IMR-90 (cell line): ENCODE measurements around the gene EPHB1. TPM values are rescaled to one million over a fixed set of nuclear protein-coding genes. Genes with fewer than 3 reads are reported as not detected.

ENCODE experiments used
- ATAC-seq: fragments of 200-7000 bp; cut with Tn5 transposase; 2 replicates; pipeline ENCODE4 v1.9.1; 2020; ENCODE audit warnings: low read depth, mild to moderate bottlenecking, moderate library complexity
- BruUV-seq: library from RNA; stranded (reverse); fragments of 400-500 nt; replicated peaks from 2 replicates; lab custom pipeline; 2021; lab: Mats Ljungman, UMichigan
- CTCF ChIA-PET: fragments of 300-600 bp; formaldehyde crosslinking; extraction: SDS; loops from one replicate; lab custom pipeline; 2021; ENCODE audit warnings: antibody characterized with exemption; lab: Yijun Ruan, JAX
- POLR2A ChIA-PET: fragments of 300-600 bp; sonication (Branson Sonifier 250); formaldehyde crosslinking; loops from one replicate; lab custom pipeline; 2022; ENCODE audit warnings: antibody characterized with exemption; ENCODE audit not compliant: unreplicated experiment; lab: Charles Lee
- DNase-seq: peaks from one replicate; pipeline ENCODE4 v3.0.0; 2013
- H2AFZ ChIP-seq: replicated peaks from 2 replicates; pipeline ENCODE3; 2013; ENCODE audit warnings: low read length, mild to moderate bottlenecking; ENCODE audit not compliant: poor library complexity
- H2AK5ac ChIP-seq: 2 replicates; pipeline ENCODE4 v1.6.1; 2013; ENCODE audit warnings: low read depth, low read length, inconsistent platforms
- H2AK9ac ChIP-seq: replicated peaks from 2 replicates; pipeline ENCODE3; 2013; ENCODE audit warnings: mild to moderate bottlenecking, low read depth, low read length, moderate library complexity; ENCODE audit not compliant: poor library complexity
- H2BK120ac ChIP-seq: 2 replicates; pipeline ENCODE4 v1.6.1; 2013; ENCODE audit warnings: low read depth, low read length, inconsistent platforms
- H2BK15ac ChIP-seq: 3 replicates; pipeline ENCODE4 v1.6.1; 2013; ENCODE audit warnings: low read depth, low read length, inconsistent platforms
- H2BK20ac ChIP-seq: 2 replicates; pipeline ENCODE4 v1.6.1; 2013; ENCODE audit warnings: low read depth, mild to moderate bottlenecking, inconsistent platforms, low read length, moderate library complexity
- H2BK5ac ChIP-seq: 2 replicates; pipeline ENCODE4 v1.6.1; 2013; ENCODE audit warnings: mild to moderate bottlenecking, low read depth, low read length, inconsistent platforms; ENCODE audit not compliant: poor library complexity, severe bottlenecking
- H3K14ac ChIP-seq: replicated peaks from 2 replicates; pipeline ENCODE4 v1.6.1; 2013; ENCODE audit warnings: low read depth, low read length, inconsistent platforms
- H3K18ac ChIP-seq: 2 replicates; pipeline ENCODE4 v1.6.1; 2013; ENCODE audit warnings: low read depth, low read length, control low read depth
- H3K23ac ChIP-seq: 2 replicates; pipeline ENCODE4 v1.6.1; 2013; ENCODE audit warnings: low read depth, low read length, inconsistent platforms
- H3K27ac ChIP-seq: 2 replicates; pipeline ENCODE4 v1.5.1; 2013; ENCODE audit warnings: mild to moderate bottlenecking, control low read depth, low read length; ENCODE audit not compliant: insufficient read depth
- H3K27me3 ChIP-seq: 2 replicates; pipeline ENCODE4 v1.6.1; 2013; ENCODE audit warnings: low read length; ENCODE audit not compliant: control insufficient read depth, insufficient read depth
- H3K36me3 ChIP-seq: 2 replicates; pipeline ENCODE4 v1.6.1; 2013; ENCODE audit warnings: low read length, mixed read lengths; ENCODE audit not compliant: control insufficient read depth, insufficient read depth
- H3K4ac ChIP-seq: 2 replicates; pipeline ENCODE4 v1.6.1; 2013; ENCODE audit warnings: low read depth, low read length, inconsistent platforms
- H3K4me1 ChIP-seq: 2 replicates; pipeline ENCODE4 v1.6.1; 2013; ENCODE audit warnings: low read length, mixed read lengths; ENCODE audit not compliant: control insufficient read depth, insufficient read depth
- H3K4me2 ChIP-seq: 2 replicates; pipeline ENCODE4 v1.6.1; 2013; ENCODE audit warnings: low read depth, mild to moderate bottlenecking, control low read depth, low read length, moderate library complexity
- H3K4me3 ChIP-seq: 2 replicates; pipeline ENCODE4 v1.5.1; 2013; ENCODE audit warnings: low read depth, mild to moderate bottlenecking, control low read depth, low read length, moderate library complexity; ENCODE audit not compliant: insufficient read depth
- H3K56ac ChIP-seq: 2 replicates; pipeline ENCODE4 v1.6.1; 2013; ENCODE audit warnings: low read length, inconsistent platforms; ENCODE audit not compliant: insufficient read depth; ENCODE audit errors: extremely low read depth
- H3K79me1 ChIP-seq, 2 experiments: 2 replicates each; pipeline ENCODE4 v1.6.1; 2013; ENCODE audit warnings: low read length in 2 of 2, inconsistent platforms in 1 of 2, low read depth in 1 of 2
- H3K9ac ChIP-seq: 2 replicates; pipeline ENCODE4 v1.6.1; 2013; ENCODE audit warnings: low read depth, low read length, control low read depth
- H3K9me1 ChIP-seq: 2 replicates; pipeline ENCODE4 v1.6.1; 2013; ENCODE audit warnings: low read length, inconsistent platforms; ENCODE audit not compliant: insufficient read depth
- H3K9me3 ChIP-seq: 2 replicates; pipeline ENCODE4 v1.6.1; 2013; ENCODE audit warnings: low read length; ENCODE audit not compliant: control insufficient read depth, insufficient read depth
- H4K20me1 ChIP-seq: 2 replicates; pipeline ENCODE4 v1.6.1; 2013; ENCODE audit warnings: low read length, inconsistent platforms; ENCODE audit not compliant: insufficient read depth
- H4K5ac ChIP-seq: 2 replicates; pipeline ENCODE4 v1.6.1; 2013; ENCODE audit warnings: mild to moderate bottlenecking, low read depth, low read length, control low read depth
- H4K8ac ChIP-seq, 2 experiments: 2 replicates each; pipeline ENCODE4 v1.6.1; 2013; ENCODE audit warnings: low read depth in 2 of 2, low read length in 2 of 2, control low read depth in 1 of 2, inconsistent platforms in 1 of 2
- H4K91ac ChIP-seq: 2 replicates; pipeline ENCODE4 v1.6.1; 2013; ENCODE audit warnings: low read depth, low read length, inconsistent platforms; ENCODE audit not compliant: insufficient read depth
- BHLHE40 ChIP-seq: fragments of 150-350 bp; IDR thresholded peaks from 2 replicates; pipeline ENCODE4 v1.6.1; 2016; ENCODE audit warnings: mild to moderate bottlenecking, low read depth, low read length
- CEBPB ChIP-seq: IDR thresholded peaks from 2 replicates; pipeline ENCODE4 v1.6.1; 2012; ENCODE audit warnings: low read depth, low read length, improper control_type of control experiment
- CTCF ChIP-seq: conservative IDR thresholded peaks from 2 replicates; pipeline ENCODE4 v1.5.1; 2012; ENCODE audit warnings: mild to moderate bottlenecking, low read depth, low read length, improper control_type of control experiment
- MAFK ChIP-seq: IDR thresholded peaks from 2 replicates; pipeline ENCODE4 v1.6.1; 2012; ENCODE audit warnings: low read depth, low read length, improper control_type of control experiment
- MAZ ChIP-seq: IDR thresholded peaks from 2 replicates; pipeline ENCODE4 v1.6.1; 2012; ENCODE audit warnings: low read depth, mild to moderate bottlenecking, low read length, improper control_type of control experiment, moderate library complexity, borderline replicate concordance
- NFE2L2 ChIP-seq: fragments of 150-350 bp; IDR thresholded peaks from 2 replicates; pipeline ENCODE4 v1.6.1; 2016; ENCODE audit warnings: low read depth, mild to moderate bottlenecking, low read length
- POLR2A ChIP-seq: IDR thresholded peaks from 2 replicates; pipeline ENCODE4 v1.6.1; 2012; ENCODE audit warnings: mild to moderate bottlenecking, low read depth, low read length
- USF2 ChIP-seq: fragments of 150-350 bp; IDR thresholded peaks from 2 replicates; pipeline ENCODE4 v1.6.1; 2017; ENCODE audit warnings: mild to moderate bottlenecking, antibody characterized with exemption, low read length, low read depth
- WGBS, 2 experiments: methylation state at CpG; one replicate each; pipeline versions ENCODE4 v1.1.5 to v1.1.7; 2013; ENCODE audit warnings: missing lambda C conversion rate in 2 of 2; ENCODE audit not compliant: insufficient read length in 1 of 2; ENCODE audit errors: extremely low coverage in 2 of 2; 5-methylcytosine and 5-hydroxymethylcytosine counted together
- dilution Hi-C: fragments of 300-500 bp; cut with HindIII; formaldehyde crosslinking; loops from one replicate; pipeline ENCODE4 v1.14.3; 2018; ENCODE audit warnings: low sequenced_read_pairs; ENCODE audit not compliant: unreplicated experiment
- in situ Hi-C: fragments of 300-500 bp; cut with MboI; formaldehyde crosslinking; loops from 3 replicates; pipeline ENCODE4 v1.14.3; 2019; ENCODE audit warnings: low sequenced_read_pairs, inconsistent platforms, mixed read lengths
- intact Hi-C: fragments of 100-400 bp; cut with micrococcal nuclease; formaldehyde crosslinking; loops from 2 replicates; pipeline ENCODE4 v1.10.0; 2022
- polyA plus RNA-seq, 3 experiments: library from polyadenylated mRNA; depleted of rRNA; stranded (reverse); fragments of >200 nt; gene quantifications; 2 replicates each; pipeline ENCODE4 v1.2.3, GENCODE V29; 2012; ENCODE audit warnings: low replicate concordance in 1 of 3
- total RNA-seq: library from RNA; depleted of rRNA; stranded (reverse); fragments of >200 nt; gene quantifications from 2 replicates; pipeline ENCODE4 v1.2.3, GENCODE V29; 2012

Gene EPHB1
- total and polyA plus RNA-seq, 2 of the 4 experiments (the other 2 are of a cell fraction) = 0.17 to 0.36 TPM

- ATAC-seq (no peak), DNase-seq (no peak)
- Histone ChIP-seq H3K4ac (no peak overlapping the region), H3K79me1 (no peaks in the 10 kb centered on the region), H3K27me3 (no peaks in the 10 kb centered on the region), H3K27ac (no peak overlapping the region), H3K4me3 (no peak overlapping the region), H4K8ac (no peak overlapping the region), H3K56ac (no peak overlapping the region), H3K4me2 (no peak overlapping the region), H3K4me1 (no peaks in the 10 kb centered on the region), H2BK20ac (no peak overlapping the region), H3K18ac (no peak overlapping the region), H4K5ac (no peak overlapping the region), H3K9me1 (no peaks in the 10 kb centered on the region), H3K9ac (no peak overlapping the region), H2AK5ac (no peak overlapping the region), H2BK5ac (no peak overlapping the region), H3K36me3 (no peaks in the 10 kb centered on the region), H2BK120ac (no peak overlapping the region), H3K23ac (no peak overlapping the region), H2AK9ac (no peak overlapping the region), H3K9me3 (no peaks in the 10 kb centered on the region), H4K20me1 (no peaks in the 10 kb centered on the region), H2BK15ac (no peak overlapping the region), H3K14ac (no peak overlapping the region), H2AFZ (no peak overlapping the region), H4K91ac (no peak overlapping the region)
- no peak for TF ChIP-seq CEBPB
- no peak for TF ChIP-seq CTCF
- TF ChIP-seq USF2 = no peak
- no peak for TF ChIP-seq MAZ
- TF ChIP-seq MAFK = no peak
- no peak for TF ChIP-seq NFE2L2
- no peak for TF ChIP-seq BHLHE40
- TF ChIP-seq POLR2A = no peak
- in situ Hi-C loops = no loop called here
- dilution Hi-C loops = no loop called here
- ChIA-PET POLR2A (no interaction called here), CTCF (no interaction called here)
- WGBS, 2 experiments = no CpG with 5 or more reads among the region's 2 CpGs
- intact Hi-C loops = no loop called here
- no TSS peak for BruUV-seq
Observed at GRCh38 chr3:134840459-134840858, 45.4 kb downstream of the EPHB1 start.
